ENCODE measurements around the gene LRRC47. TPM values are rescaled to one million over a fixed set of nuclear protein-coding genes. Genes with fewer than 3 reads are reported as not detected.
"Not testable (repeated sequence)": the region's sequence is repeated elsewhere in the genome, so short reads cannot be mapped to it uniquely, and the experiment has no call there.

Gene LRRC47
- polyA plus RNA-seq, 5 donors = 45.8 to 60.0 (median 54.2) TPM

- DNase-seq = no peak
Observed at GRCh38 chr1:3817138-3817740, 20.9 kb upstream of the LRRC47 start.

DNA sequence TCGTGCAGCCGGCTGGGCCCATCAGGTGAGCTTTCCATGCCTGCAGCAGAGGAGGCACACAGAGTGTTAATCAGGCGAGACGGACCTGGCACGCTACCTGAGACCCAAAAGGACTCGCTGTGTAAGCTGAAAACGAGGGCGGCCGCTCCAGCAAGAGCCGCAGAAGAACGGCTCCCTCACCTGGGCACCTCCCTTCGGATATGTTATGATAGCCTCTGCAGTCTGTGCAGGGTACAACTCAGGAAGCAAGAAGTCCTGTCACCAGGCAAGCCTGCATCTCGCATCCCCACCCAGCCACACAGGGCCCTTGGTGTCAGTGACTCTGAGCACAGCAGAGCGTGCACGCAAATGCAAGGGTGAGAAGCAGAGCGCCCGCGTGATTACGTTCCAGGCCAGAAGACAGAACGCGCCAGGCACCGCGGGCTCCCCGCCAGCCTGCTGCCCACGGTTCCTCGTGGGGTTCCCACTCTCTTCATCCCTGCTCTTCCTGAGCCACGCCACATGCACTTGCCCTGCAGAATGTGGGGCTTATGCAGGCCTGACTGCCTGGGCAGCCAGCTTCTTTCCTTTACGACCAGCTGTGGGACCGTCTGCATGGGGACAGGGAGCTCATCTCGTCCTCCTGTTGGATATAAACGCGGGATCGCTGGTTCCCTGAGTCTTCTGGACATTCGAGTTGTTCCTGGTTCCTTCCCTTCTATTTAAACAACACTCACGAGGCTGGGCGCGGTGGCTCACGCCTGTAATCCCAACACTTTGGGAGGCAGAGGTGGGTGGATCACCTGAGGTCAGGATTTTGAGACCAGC lies 20.2 kb upstream of the LRRC47 start:
- no peak for DNase-seq

GRCh38 chr1:3814771-3815561 lies 18.7 kb upstream of the LRRC47 start:
- no peak for DNase-seq

DNA sequence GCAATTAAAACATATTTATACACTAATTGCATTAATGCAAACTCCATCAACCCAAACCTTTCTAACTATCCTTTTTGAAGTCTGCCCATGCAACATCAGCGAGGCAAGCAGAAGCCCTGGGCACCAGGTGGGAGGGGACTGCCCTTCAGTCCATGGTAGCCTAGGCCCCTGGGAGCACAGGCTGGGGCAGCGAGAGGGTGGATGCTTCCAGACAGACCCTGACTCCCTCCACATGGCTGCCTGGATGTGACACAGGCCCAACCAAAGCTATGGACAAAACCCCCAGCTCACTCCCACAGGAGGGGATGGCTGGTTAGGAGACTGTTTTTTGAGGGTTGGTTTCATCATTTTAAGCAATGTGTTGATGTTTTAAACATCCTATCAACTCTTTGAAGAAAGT lies 17.8 kb upstream of the LRRC47 start:
- no peak for DNase-seq

GRCh38 chr1:3811595-3811911 lies 15.3 kb upstream of the LRRC47 start:
- DNase-seq = no peak

GRCh38 chr1:3810149-3810761 lies 14.0 kb upstream of the LRRC47 start:
- not testable (repeated sequence) for DNase-seq

DNA sequence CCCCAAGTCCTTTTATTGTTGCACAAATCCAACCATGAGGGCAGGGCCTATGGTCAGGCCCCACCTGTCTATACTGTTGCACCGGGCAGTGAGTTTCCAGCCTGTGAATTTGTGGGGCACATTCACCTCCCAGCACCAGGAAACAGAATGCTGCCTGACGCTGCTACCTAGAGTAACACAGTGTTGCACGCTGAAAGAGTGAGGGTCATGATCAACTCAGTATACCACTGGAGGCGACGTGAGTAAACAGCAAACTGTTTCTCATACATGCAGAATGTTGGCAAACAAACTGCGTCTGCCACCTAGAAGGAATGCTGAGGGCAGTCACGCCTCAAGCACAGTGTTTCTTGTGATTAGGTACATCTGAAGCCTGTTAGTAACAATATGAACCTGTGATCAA lies 13.4 kb upstream of the LRRC47 start:
- no peak for DNase-seq

GRCh38 chr1:3807769-3808168 lies 11.5 kb upstream of the LRRC47 start:
- DNase-seq = no peak

DNA sequence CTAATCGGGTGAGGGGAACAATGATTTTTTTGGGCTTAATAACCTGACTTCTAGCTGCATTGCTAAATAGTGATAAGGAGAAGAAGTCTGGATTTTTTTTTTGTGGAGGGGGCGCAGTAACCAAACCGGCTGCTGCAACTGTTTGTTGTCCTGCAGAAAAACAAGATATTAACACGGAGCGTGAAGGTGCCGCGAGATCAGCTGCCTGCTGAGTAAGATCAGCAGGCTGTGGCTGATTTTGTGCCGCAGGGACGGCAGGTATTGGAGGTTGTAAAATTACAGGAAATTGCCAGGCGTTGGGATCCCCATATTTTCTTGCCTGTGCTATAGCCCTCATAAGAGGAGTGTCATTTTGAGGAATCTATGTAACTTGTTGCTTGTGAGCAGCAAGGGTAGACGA lies 8.7 kb upstream of the LRRC47 start:
- no peak for DNase-seq

- not testable (repeated sequence) for DNase-seq
Observed at GRCh38 chr1:3804627-3804944, 8.3 kb upstream of the LRRC47 start.

DNA sequence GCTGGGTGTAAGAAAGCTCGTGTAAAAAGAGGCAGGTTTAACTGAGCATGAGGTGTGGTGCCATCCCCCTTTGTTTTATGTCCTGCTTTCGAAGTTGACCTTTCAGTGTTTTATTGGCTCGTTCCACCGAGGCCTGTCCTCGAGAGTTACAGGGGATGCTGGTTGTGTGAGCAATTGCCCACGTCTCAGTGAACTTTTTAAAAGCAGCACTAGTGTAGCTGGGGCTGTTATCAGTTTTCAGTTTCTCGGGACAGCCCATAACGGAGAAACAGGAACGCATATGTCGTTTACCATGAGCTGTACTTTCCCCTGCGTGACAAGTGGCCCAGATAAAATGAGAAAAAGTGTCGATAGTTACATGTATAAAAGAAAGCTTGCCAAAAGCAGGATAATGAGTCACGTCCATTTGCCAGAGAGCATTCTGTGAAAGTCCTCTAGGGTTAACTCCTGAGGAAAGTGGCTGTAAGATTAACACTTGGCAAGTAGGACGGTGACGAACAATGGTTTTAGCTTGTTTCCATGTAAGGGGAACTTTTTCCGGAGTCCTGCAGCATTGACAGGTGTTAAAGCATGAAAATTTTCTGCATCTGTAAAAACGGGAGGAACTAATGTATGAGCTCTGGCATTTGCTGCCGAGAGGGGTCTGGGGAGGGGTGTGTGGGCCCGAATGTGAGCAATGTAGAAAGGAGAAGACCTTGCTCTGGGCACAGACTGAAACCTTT lies 7.8 kb upstream of the LRRC47 start:
- DNase-seq = no peak

DNA sequence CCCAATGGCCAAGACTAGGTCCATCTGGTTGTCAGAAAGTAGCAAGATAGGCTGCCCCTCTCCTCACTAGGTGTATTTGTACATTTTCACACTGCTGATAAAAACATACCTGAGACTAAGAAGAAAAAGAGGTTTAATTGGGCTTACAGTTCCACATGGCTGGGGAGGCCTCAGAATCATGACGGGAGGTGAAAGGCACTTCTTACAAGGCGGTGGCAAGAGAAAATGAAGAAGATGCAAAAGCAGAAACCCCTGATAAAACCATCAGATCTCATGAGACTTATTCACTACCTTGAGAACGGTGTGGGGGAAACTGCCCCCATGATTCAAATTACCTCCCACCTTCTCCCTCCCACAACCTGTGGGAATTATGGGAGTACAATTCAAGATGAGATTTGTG lies 4.5 kb upstream of the LRRC47 start:
- DNase-seq = not testable (repeated sequence)

DNA sequence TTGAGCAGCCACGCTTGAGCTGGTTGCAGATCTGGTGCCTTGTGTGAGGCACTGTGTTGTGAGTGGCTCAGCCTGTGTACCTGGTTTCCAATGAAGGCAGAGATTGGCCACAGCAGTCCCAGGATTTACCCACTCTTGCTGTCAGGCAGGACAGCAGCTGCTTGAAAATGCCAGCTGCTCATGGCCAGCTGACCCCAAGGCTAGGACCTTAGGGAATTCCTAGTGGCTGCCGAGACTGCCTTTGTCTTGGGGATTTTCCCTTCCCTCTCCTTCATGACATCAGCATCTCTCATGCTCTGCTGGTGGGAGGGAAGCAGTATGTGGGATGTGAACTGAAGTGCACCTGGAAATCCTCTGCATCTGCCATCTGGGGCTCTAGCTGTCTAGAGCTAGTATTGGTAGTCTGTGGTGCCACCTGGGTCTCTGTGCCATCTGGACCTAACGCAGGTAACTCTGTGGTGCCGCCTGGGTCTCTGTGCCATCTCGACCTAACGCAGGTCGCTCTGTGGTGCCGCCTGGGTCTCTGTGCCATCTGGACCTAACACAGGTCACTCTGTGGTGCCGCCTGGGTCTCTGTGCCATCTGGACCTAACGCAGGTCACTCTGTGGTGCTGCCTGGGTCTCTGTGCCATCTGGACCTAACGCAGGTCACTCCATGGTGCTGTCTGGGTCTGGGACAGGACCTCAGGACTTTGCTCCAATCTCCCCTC lies 3.8 kb upstream of the LRRC47 start:
- no peak for DNase-seq

- DNase-seq = no peak
Observed at GRCh38 chr1:3795453-3796214, 664 bp downstream of the LRRC47 start.

DNA sequence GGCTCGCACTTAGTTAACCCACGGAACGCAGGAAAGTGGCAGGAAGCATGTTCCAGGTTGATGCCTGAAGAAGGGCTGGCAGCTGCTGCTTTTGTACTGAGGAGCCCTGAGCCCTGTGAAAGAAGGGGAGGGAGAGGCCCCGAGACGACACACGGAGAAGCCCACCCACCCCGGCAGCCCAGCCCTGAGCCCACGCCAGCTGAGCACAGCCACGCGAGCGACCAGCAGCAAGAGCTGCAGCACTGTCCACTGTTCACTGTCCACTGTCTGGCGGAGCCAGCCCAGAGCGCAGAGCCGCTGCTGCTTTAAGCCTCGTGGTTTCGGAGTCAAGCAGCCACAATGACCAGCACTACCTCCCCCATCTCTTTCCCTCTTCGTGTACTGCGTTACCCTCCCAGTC lies 5.3 kb downstream of the LRRC47 start:
- DNase-seq = no peak

DNA sequence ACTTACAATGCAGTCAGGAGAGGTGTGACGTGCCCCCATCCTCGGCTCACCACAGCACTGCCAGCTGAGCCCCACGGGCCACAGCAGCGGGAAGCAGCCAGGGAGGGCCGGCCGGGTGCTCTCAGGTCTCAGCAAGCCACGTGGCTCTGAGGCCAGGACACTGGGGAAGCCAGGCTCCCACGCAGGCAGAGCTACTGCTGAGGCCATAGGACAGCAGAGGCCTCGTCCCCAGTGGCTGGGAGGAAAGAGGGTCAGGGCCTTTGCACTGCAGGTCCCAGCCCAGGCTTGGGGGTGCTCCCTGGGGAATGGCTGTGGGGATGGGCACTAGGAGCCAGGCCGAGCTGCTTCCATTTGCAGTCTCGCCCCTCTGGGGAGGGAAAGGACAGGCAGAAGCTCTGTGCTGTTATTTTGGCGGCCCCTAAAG lies 5.8 kb downstream of the LRRC47 start:
- DNase-seq = no peak

- no peak for DNase-seq
Observed at GRCh38 chr1:3789421-3790300, 6.6 kb downstream of the LRRC47 start.

DNA sequence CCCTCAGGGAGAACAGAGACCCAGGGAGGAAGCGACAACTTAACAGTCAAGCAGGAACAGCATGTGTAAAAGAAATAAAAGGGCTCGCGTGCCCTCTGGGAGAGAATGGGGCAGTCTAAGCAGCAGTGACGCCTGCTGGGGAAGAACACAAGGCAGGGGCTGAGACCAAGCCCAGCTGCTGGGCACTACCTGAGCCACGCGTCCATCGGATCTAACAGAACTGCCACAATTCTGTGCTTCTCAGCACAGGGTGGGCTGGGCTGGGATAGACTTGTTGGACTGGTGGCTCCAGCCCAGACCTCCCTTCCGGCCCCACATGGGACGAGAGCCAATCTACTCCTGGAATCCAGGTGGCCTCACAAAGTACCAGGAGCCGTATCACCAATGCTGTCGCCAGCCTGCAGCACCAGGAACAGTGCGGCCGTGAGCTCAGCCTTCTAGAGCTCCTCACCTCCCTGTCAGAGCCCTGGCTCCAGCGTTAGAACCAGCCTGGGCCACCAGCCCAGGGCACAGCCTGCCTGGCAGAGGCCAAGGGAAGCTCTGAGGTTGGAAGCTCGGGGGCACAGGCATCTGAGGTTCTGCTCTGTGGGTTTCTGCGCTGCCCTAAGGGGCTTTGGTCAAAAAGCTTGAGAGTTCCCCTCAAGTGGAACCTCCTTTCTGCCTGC lies 7.4 kb downstream of the LRRC47 start:
- no peak for DNase-seq

Measured in right lung (tissue), 5 donors.